HuH-7 (cell line): ENCODE measurements around the gene ZNF581.

Experiments used
- DNase-seq: peaks from one replicate; pipeline ENCODE4 v3.0.0; 2011; ENCODE audit warnings: low spot score

Gene ZNF581

GRCh38 chr19:55666343-55667005 lies 23.0 kb downstream of the ZNF581 start:
- DNase-seq, result no peak

GRCh38 chr19:55667006-55667381 lies 23.5 kb downstream of the ZNF581 start:
- DNase-seq, result no peak

- no peak for DNase-seq
Observed at GRCh38 chr19:55667511-55667910, 24.1 kb downstream of the ZNF581 start.

GRCh38 chr19:55667958-55668357 lies 24.5 kb downstream of the ZNF581 start:
- no peak for DNase-seq

GRCh38 chr19:55668603-55669348 lies 25.3 kb downstream of the ZNF581 start:
- no peak for DNase-seq

GRCh38 chr19:55669418-55670279 lies 26.2 kb downstream of the ZNF581 start:
- DNase-seq, result no peak

- DNase-seq, result no peak
Observed at GRCh38 chr19:55670280-55671053, 27.0 kb downstream of the ZNF581 start.

- DNase-seq, result no peak
Observed at GRCh38 chr19:55671054-55671378, 27.6 kb downstream of the ZNF581 start.

GRCh38 chr19:55672418-55672817 lies 29.0 kb downstream of the ZNF581 start:
- no peak for DNase-seq

- no peak for DNase-seq
Observed at GRCh38 chr19:55673465-55673864, 30.0 kb downstream of the ZNF581 start.

- DNase-seq, result no peak
Observed at GRCh38 chr19:55673889-55674288, 30.4 kb downstream of the ZNF581 start.

- DNase-seq, result no peak
Observed at GRCh38 chr19:55674459-55674840, 31.0 kb downstream of the ZNF581 start.

- peak; percentile 98 for DNase-seq
Observed at GRCh38 chr19:55674841-55675660, 31.6 kb downstream of the ZNF581 start, which contains the start of gene EPN1. Gene EPN1 (plus strand): TSS chr19:55675226. CDS start chr19:55678628, 3,402 bp downstream.

GRCh38 chr19:55675661-55676354 lies 32.4 kb downstream of the ZNF581 start:
- DNase-seq, result no peak

GRCh38 chr19:55676383-55676782 lies 32.9 kb downstream of the ZNF581 start:
- no peak for DNase-seq

GRCh38 chr19:55676889-55677505 lies 33.5 kb downstream of the ZNF581 start:
- no peak for DNase-seq

GRCh38 chr19:55677572-55678028 lies 34.2 kb downstream of the ZNF581 start:
- DNase-seq, result no peak

GRCh38 chr19:55678121-55678671 lies 34.7 kb downstream of the ZNF581 start:
- DNase-seq, result no peak
